ENCODE measurements around the gene SYT17. TPM values are rescaled to one million over a fixed set of nuclear protein-coding genes. Genes with fewer than 3 reads are reported as not detected.

Gene SYT17
- polyA plus RNA-seq, 3 donors: 0.81 to 4.9 (median 1.1) TPM

DNA sequence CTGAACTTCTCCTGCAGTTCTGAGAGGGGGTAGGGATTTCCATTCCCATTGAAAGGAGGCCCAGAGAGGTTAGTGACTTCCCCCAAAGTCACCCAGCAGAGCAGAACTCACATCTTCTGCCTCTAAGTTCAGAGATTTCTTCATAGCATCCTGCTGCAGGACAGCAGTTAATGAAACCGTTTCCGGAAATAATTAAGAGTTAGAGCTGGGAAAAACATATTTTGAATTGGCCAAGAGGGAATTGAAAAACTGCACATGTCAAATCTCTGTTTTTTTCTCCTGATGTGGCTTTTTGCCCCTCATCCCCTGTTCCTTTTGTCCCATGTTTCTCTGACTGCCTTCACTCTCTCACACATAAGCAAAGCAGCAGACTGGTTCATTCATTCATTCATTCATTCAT is 27.6 kb upstream of the SYT17 start:
- H3K9me3 ChIP-seq (replicated peaks in 1 of 2; ENCODE audit: control insufficient read depth in 1 of 2, insufficient read depth in 1 of 2, low read length in 2 of 2): no peaks in the 10 kb centered on the region
- TF ChIP-seq, protein P1, sequence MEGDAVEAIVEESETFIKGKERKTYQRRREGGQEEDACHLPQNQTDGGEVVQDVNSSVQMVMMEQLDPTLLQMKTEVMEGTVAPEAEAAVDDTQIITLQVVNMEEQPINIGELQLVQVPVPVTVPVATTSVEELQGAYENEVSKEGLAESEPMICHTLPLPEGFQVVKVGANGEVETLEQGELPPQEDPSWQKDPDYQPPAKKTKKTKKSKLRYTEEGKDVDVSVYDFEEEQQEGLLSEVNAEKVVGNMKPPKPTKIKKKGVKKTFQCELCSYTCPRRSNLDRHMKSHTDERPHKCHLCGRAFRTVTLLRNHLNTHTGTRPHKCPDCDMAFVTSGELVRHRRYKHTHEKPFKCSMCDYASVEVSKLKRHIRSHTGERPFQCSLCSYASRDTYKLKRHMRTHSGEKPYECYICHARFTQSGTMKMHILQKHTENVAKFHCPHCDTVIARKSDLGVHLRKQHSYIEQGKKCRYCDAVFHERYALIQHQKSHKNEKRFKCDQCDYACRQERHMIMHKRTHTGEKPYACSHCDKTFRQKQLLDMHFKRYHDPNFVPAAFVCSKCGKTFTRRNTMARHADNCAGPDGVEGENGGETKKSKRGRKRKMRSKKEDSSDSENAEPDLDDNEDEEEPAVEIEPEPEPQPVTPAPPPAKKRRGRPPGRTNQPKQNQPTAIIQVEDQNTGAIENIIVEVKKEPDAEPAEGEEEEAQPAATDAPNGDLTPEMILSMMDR (IDR thresholded peaks at IDR 0.05): no peak
- no peaks in the 10 kb centered on the region for H3K79me2 ChIP-seq (ENCODE audit: insufficient read depth, low read length)
- no peak overlapping the region for H3K4me3 ChIP-seq (replicated peaks in 1 of 3; ENCODE audit: low read depth in 2 of 3, low read length in 3 of 3)
- H3K27ac Mint-ChIP-seq: no peak overlapping the region
- H2AFZ ChIP-seq (ENCODE audit: insufficient read depth, low read depth, low read length, poor library complexity, severe bottlenecking): no peak overlapping the region
- peaks cover 0 to 2% (median 0%) of the 10 kb centered on the region in 7 donors for H3K9me3 Mint-ChIP-seq
- no peaks in the 10 kb centered on the region for H4K20me1 ChIP-seq (ENCODE audit: insufficient read depth, low read length)
- WGBS (ENCODE audit: insufficient coverage): no CpG with 5 or more reads among the region's 2 CpGs
- no peak overlapping the region for H3K4me2 ChIP-seq (replicated peaks; ENCODE audit: extremely low read depth, low read length, poor library complexity, severe bottlenecking)
- H3K4me3 Mint-ChIP-seq: no peak overlapping the region
- no peak for DNase-seq
- H3K27ac ChIP-seq (ENCODE audit: low read depth in 1 of 2, low read length in 2 of 2): no peak overlapping the region
- H3K9ac ChIP-seq (ENCODE audit: insufficient read depth, low read length, poor library complexity, severe bottlenecking): no peak overlapping the region
- no peaks in the 10 kb centered on the region for H3K36me3 Mint-ChIP-seq
- H3K4me1 Mint-ChIP-seq: peaks cover 32% of the 10 kb centered on the region
- H3K27me3 Mint-ChIP-seq (ENCODE audit: low read depth in 3 of 3): peaks cover 5 to 8% (median 7%) of the 10 kb centered on the region in 3 donors
- intact Hi-C loops (cut with micrococcal nuclease): no loop called here
- no peaks in the 10 kb centered on the region for H3K27me3 ChIP-seq (ENCODE audit: control insufficient read depth in 2 of 2, insufficient read depth in 2 of 2, low read length in 2 of 2)
- no peaks in the 10 kb centered on the region for H3K36me3 ChIP-seq (replicated peaks in 1 of 2; ENCODE audit: control insufficient read depth in 1 of 2, insufficient read depth in 2 of 2, low read length in 2 of 2)
- peaks cover 31 to 35% of the 10 kb centered on the region in 2 donors for H3K4me1 ChIP-seq (ENCODE audit: control insufficient read depth in 1 of 2, insufficient read depth in 2 of 2, low read length in 2 of 2)

DNA sequence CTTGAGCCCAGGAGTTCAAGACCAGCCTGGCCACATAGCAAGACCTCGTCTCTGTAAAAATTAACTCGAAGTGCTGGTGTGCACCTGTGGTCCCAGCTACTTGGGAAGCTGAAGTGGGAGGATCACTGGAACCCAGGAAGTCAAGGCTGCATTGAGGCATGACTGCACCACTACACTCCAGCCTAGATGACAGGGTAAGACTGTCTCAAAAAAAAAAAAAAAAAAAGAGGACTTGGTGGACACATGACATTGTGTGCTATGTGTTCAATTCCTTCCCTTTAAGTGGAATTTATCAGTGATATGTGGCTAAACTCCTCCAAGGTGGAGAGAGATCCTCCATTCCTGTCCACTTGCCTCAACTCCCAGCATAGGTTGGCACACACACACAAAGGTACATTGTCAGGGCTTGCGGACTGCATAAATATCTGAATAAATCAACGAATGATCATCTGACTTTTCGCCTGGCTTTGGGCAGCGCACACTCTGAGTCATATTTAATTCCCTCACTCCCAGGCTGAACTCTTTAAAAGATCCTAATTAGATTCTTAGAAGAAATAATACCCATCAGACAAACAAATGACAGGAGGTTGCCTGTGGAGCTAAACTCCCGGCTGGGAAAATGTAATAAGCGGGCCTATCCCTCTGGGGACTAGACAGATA is 25.0 kb upstream of the SYT17 start:
- no peak for DNase-seq
- H3K27ac ChIP-seq (ENCODE audit: low read depth in 1 of 2, low read length in 2 of 2): no peak overlapping the region
- H2AFZ ChIP-seq (ENCODE audit: insufficient read depth, low read depth, low read length, poor library complexity, severe bottlenecking): no peak overlapping the region
- Mint-ChIP-seq H3K4me1 (peaks cover 8% of the 10 kb centered on the region), H3K4me3 (no peak overlapping the region), H3K9me3 (peaks cover 0 to 8% (median 4%) of the 10 kb centered on the region in 7 donors), H3K27ac (no peak overlapping the region), H3K36me3 (no peaks in the 10 kb centered on the region), H3K27me3 (ENCODE audit: low read depth in 3 of 3) (peaks cover 2 to 8% (median 8%) of the 10 kb centered on the region in 3 donors)
- TF ChIP-seq, protein P1 (IDR thresholded peaks at IDR 0.05): no peak
- 94% methylated on average over 4 of the region's 8 CpGs for WGBS (ENCODE audit: insufficient coverage)
- no peaks in the 10 kb centered on the region for H4K20me1 ChIP-seq (ENCODE audit: insufficient read depth, low read length)
- intact Hi-C loops (cut with micrococcal nuclease): no loop called here
- no peak overlapping the region for H3K4me2 ChIP-seq (replicated peaks; ENCODE audit: extremely low read depth, low read length, poor library complexity, severe bottlenecking)
- H3K79me2 ChIP-seq (ENCODE audit: insufficient read depth, low read length): no peaks in the 10 kb centered on the region
- H3K36me3 ChIP-seq (replicated peaks in 1 of 2; ENCODE audit: control insufficient read depth in 1 of 2, insufficient read depth in 2 of 2, low read length in 2 of 2): no peaks in the 10 kb centered on the region
- H3K9me3 ChIP-seq (replicated peaks in 1 of 2; ENCODE audit: control insufficient read depth in 1 of 2, insufficient read depth in 1 of 2, low read length in 2 of 2): peaks cover 4 to 5% of the 10 kb centered on the region in 2 donors
- H3K4me3 ChIP-seq (replicated peaks in 1 of 3; ENCODE audit: low read depth in 2 of 3, low read length in 3 of 3): no peak overlapping the region
- no peak overlapping the region for H3K9ac ChIP-seq (ENCODE audit: insufficient read depth, low read length, poor library complexity, severe bottlenecking)
- H3K27me3 ChIP-seq (ENCODE audit: control insufficient read depth in 2 of 2, insufficient read depth in 2 of 2, low read length in 2 of 2): no peaks in the 10 kb centered on the region
- peaks cover 10 to 12% of the 10 kb centered on the region in 2 donors for H3K4me1 ChIP-seq (ENCODE audit: control insufficient read depth in 1 of 2, insufficient read depth in 2 of 2, low read length in 2 of 2)
